NCI-H510A (cell line): Measurements from ENCODE around the gene ZNF785.
"Not testable (repeated sequence)": the region's sequence is repeated elsewhere in the genome, so short reads cannot be mapped to it uniquely, and the experiment has no call there.

ENCODE experiments used
- DNase-seq: peaks from one replicate; lab custom pipeline; 2025; lab: John Stamatoyannopoulos, UW

The ZNF785 gene

DNA sequence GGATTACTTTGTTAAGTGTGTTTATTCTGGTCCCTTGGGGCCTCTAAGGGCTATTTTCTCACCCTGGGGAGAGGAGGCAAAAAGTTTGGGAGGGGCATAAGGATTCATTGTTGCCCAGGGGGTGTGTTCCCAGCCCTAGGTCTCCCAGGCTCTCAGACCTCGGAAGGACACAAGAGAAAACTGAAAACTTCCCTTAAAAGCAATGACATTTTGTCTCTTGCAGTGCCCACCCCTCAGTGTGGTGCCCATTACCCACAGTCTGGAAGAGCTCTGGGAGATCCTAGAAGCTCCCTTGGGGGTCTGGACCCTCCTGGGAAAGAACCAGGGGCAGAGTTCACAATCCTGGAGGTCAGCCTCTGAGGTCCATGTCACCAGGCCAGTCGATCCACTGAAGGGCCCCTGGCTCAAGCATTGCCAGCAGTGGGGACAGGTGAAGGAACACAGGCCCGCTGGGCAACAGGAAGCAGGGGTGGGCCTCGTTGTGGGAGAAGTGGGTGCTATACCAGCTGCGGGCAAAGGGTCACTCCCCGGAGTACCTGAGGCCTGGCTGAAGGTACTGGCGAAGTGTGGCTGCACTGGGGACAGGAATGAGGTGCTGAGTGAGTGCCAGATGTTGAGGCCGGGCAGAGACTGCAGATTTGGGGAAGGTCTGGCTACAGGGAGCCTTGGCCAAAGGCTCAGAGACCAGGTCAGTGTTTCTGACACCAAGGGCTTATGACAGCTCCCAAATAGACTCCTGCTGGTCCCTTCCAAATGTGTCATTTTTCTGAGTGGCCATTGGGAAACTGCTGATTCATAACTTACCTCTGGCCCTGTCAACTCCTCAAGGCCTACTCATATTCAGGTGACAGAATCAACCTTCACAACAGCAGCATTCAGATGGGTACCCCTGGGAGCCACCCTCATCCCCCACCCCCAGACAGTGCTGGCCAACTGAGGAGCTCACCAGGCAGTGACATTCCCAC is 46.2 kb downstream of the ZNF785 start:
- DNase-seq, result no peak

DNA sequence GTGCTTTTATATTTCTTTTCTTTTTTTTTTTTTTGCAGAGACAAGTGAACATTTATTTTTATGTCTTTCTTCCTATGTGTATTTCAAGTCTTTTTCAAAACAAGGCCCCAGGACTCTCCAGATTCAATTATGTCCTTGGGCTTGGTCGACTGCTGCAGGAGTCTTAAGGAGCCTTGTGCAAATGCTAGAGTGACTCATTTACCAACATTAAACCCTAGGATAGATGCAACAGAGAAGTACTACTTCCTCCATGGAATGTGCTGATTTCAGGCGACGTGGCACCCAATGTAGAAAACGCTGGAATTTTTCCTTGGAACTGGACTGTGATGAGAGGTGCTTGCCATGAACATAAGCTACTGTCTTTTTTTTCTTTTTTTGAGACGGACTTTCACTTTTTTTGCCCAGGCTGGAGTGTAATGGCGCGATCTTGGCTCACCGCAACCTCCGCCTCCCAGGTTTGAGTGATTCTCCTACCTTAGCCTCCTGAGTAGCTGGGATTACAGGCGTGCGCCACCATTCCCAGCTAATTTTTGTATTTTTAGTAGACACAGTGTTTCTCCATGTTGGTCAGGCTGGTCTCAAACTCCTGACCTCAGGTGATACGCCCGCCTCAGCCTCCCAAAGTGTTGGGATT is 49.0 kb downstream of the ZNF785 start:
- DNase-seq, result not testable (repeated sequence)

DNA sequence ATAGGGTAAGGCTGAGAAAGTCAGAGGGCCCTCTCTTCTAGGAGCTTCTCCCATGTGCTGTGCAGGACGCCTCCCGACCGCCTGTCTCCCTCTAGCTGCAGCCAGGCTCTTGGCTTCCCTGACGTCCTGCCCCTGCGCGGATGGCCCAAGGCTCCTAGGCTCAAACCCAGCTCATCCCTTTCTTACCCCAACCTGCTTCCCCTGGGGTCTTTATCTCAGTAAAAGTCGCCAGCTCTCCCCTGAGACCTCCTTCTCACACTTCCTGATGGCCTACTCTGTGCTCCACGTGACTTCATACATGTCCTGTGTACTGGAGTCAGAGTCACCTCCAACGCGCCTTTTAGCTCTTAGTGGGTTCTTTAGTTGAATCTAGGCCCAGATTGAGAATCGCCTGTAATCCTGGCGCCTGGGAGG is 49.7 kb downstream of the ZNF785 start:
- DNase-seq, result peak; percentile 65

DNA sequence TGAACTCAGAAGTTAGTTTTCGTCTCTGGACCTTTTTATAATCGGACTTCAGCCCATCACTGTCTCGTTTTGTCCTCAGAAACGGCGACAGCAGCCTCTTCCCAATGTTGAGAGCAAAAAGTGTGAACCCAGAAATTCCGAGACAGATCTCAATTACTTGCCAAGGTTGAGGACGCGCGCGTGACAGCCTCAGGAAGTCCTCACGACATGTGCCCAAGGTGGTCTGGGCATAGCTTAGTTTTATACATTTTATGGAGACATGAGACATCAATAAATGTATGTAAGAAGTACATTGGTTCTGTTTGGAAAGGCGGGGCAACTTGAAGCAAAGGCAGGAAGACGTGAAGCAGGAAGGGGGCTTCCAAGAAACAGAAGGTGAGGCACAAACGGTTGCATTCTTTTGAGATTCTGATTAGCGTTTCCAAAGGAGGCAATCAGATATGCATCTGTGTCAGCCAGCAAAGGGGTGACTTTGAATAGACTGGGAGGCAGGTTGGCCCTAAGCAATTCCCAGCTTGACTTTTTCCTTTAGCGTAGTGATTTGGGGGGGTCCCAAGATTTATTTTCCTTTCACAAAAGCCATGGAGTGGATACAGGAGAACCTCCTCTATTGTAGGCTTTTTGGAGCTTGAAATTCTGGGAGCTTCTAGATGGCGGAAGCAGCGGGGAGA is 50.3 kb downstream of the ZNF785 start:
- DNase-seq, result peak; percentile 66

DNA sequence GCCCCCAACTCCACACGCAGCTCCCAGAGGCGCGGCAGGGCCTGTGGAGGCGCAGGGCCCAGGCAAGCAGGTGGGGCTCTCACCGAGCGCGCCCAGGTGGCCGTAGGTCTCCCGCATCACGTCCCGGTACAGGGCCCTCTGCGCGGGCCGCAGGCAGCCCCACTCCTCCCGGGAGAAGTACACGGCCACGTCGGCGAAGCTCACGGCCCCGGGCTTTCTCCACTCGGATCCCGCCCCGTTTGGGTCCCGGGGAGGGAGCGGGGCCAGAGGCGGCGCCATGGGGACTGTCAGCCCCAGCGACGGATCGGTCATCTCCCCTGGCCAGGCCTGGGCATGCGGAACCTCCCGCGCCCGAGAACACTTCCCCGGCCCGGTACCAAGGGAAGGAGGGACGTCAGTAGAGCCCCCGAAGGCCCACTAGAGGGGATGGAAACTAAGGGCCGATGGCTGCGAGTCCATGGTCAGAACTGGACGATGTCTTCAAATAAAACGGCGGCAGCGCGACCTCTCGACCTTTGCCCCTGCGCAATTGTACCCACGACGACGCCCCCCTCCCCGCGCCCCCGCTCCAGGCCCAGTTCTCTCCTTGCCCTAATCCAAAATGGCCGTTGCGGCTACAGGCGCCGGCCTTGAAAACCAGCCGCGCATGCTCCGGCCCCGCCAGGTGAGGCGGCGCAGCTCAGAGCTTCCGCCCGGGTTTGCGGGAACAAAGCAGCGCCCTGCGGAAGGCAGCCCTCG is 51.0 kb downstream of the ZNF785 start, which contains the start of gene ZNF747:
Gene ZNF747 (minus strand): TSS at position 491 of the 738 bp plus-strand sequence. CDS start 179 bp downstream, at position 312.
- DNase-seq, result peak; percentile 91

DNA sequence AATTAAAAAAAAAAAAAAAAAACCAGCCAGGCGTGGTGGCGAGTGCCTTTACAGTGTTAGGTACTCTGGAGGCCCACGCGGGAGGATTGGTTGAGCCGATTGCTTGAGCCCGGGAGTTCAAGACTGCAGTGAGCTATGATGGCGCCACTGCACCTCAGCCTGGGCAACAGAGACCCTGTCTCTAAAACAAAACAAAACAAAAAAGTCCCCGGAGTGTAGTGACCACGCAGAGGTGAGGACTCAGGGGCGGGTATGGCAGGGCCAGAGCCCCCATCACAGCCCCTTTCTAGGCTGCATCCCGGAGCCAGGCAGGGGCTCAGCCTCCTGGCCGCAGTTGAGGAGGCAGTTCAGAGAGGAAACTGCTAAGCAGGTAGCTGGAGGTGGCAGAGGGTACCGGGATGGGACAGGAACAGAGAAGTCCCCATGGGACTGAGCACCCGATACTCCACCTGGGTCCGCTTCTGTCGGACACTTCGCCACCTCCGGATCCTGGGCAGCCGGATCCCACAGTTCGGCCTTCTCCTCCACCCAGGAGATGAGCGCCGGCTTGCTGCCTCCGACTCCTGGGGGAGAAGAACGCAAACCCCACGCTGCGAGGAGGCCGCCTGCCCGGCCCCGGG is 51.6 kb downstream of the ZNF785 start:
- DNase-seq, result no peak

DNA sequence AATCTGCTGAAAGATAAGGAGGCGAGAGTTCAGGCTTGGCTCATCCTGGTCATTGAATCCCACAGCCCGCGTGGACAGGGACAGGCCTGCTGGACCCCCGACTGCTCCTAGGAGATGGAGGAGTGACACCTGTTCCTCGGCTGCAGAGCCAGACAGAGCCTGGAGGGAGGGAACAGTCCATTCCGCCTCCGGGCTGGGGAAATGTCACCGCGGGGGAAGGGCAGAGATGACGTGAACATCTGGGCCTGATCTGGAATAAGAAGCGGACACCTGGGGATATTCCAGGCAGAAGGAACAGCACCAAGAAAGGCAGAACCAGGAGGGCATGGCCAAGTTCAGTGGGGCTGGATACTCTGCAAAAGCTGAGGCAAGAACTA is 52.4 kb downstream of the ZNF785 start:
- DNase-seq, result no peak

DNA sequence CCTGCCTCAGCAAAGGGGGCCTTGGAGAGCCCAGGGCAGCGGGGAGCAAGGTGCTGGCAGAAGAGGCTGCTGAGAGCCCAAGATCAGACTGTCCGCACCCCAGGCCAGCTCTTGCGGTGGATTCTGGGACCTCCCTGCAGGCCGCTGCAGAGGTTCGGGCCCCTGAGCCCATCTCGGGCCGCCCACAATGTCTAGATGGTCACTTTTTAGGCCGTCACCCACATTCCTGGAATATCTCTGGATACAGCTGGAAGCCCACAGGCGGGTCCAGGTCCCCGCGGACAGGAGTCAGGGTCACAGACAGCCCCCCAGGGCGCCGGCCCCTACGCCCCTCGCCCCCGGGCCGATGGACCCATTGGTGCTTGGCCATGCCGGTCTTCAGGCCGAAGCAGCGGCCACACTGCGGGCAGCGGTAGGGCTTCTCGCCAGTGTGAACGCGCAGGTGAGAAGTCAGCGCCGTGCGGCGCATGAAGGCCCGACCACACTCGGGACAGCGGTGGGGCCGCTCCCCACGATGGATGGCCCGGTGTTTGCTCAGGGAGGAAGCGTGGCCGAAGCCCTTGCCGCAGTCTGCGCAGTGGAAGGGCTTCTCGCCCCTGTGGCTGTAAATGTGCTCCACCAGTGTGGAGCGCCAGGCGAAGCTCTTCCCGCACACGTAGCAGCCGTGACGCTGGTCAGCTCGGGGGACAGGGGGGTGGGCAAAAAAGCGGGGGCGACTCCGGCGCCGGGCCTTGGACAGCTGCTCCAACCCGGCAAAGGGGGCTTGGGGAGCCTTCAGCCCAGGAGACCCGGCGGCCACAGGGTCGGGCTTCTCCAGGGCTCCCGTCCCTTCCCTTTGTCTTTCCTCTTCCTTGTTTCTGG is 53.0 kb downstream of the ZNF785 start:
- no peak for DNase-seq
